Measurements from ENCODE around the gene PSME3.

DNA sequence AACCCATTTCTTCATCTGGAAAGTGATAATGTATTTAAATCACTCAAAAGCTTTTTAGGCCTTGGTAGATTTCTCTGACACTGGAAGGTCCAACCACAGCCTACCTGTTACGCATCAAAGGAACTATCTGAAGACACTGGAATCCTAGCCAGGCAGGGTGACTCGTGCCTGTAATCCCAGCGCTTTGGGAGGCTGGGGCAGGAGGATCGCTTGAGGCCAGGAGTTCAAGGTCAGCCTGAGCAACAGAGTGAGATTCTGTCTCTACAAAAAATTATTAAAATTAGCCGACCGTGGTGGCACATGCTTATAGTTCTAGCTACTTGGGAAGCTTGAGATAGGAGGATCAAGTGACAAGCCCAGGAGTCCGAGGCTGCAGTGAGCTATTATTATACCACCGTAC lies 49.0 kb downstream of the PSME3 start:
- TF ChIP-seq EZH2 (IDR thresholded peaks at IDR 0.05; ENCODE audit: insufficient read depth, poor library complexity, severe bottlenecking) (no peak), EZH2phosphoT487 (IDR thresholded peaks at IDR 0.05; ENCODE audit: insufficient read depth, low read depth) (no peak)

Measured in GM23248 (cell line).